ENCODE results near the gene ANP32B.
"Not testable (repeated sequence)": the region's sequence is repeated elsewhere in the genome, so short reads cannot be mapped to it uniquely, and the experiment has no call there.

ANP32B gene

DNA sequence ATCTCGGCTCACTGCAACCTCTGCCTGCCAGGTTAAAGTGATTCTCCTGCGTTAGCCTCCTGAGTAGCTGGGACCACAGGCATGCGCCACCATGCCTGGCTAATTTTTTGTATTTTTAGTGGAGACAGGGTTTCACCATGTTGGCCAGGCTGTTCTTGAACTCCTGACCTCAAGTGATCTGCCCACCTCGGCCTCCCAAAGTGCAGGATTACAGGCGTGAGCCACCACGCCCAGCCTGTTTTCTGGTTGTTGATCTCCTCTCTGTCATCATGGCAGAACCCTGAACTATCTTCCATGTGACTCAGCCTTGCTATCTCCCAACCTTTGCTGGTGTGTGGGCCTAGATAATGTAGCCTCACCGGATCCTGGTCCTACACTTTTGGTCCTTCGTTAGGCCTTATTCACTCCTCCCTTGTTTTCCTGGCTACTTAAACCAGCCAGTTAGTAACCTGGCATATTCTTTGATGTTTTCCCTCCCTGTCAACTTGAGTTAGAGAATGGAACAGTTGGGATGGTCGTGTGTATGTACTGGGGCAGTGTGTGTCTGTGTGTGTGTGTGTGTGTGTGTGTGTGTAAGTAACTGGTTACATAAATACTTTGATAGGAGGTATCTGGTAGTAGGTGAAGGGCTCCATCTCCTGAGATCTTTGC lies 22.3 kb upstream of the ANP32B start:
- not testable (repeated sequence) for H3K9ac ChIP-seq (ENCODE audit: low read length); H3K4me3 ChIP-seq (ENCODE audit: low read length); H3K56ac ChIP-seq (ENCODE audit: low read length); H2BK15ac ChIP-seq (replicated peaks; ENCODE audit: low read depth); H3K27ac ChIP-seq (ENCODE audit: low read depth, low read length); H3K23ac ChIP-seq (ENCODE audit: low read length); H2BK120ac ChIP-seq (ENCODE audit: low read depth, low read length); H3K4me1 ChIP-seq (ENCODE audit: control insufficient read depth, low read depth, low read length); H3K36me3 ChIP-seq (ENCODE audit: control insufficient read depth, insufficient read depth, low read length); H3K4me2 ChIP-seq (ENCODE audit: low read length); H3K79me2 ChIP-seq (ENCODE audit: control insufficient read depth, insufficient read depth, low read length); H2BK5ac ChIP-seq (ENCODE audit: low read length); H4K5ac ChIP-seq (ENCODE audit: low read length); H3K18ac ChIP-seq (ENCODE audit: low read length); H3K27me3 ChIP-seq (ENCODE audit: insufficient read depth, low read length, poor library complexity); H4K8ac ChIP-seq (ENCODE audit: low read depth, low read length); DNase-seq; H3K4ac ChIP-seq (ENCODE audit: low read depth, low read length); H2AK5ac ChIP-seq (ENCODE audit: low read length); H3K79me1 ChIP-seq (ENCODE audit: low read length)
- no CpG with 5 or more reads among the region's 9 CpGs for WGBS (ENCODE audit: extremely low coverage, insufficient coverage, low lambda C conversion rate)

DNA sequence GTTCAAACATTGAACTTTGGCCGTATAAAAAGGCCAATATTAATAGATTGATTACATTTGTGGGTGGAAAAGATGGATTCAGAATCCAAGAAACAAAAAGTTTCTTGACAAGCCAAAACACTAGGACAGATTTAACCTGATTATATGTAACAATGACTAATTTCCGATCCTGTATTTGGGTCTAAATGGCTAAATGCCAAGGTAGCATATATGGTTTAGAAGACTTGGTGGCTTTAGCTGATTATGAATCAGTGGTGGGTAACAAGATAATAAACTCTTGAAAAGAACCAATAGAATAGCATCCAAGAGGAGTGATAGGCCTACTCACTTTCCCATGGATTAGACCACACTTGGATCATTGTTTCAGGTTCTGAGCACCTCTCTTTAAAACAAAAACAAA lies 21.8 kb upstream of the ANP32B start:
- Histone ChIP-seq H2BK5ac (ENCODE audit: low read length) (no peak overlapping the region), H3K79me2 (ENCODE audit: control insufficient read depth, insufficient read depth, low read length) (no peaks in the 10 kb centered on the region), H3K18ac (ENCODE audit: low read length) (no peak overlapping the region), H3K4me3 (ENCODE audit: low read length) (no peak overlapping the region), H3K79me1 (ENCODE audit: low read length) (no peaks in the 10 kb centered on the region), H3K9ac (ENCODE audit: low read length) (no peak overlapping the region), H3K56ac (ENCODE audit: low read length) (no peak overlapping the region), H3K23ac (ENCODE audit: low read length) (no peak overlapping the region), H2BK15ac (replicated peaks; ENCODE audit: low read depth) (no peak overlapping the region), H3K36me3 (ENCODE audit: control insufficient read depth, insufficient read depth, low read length) (no peaks in the 10 kb centered on the region), H4K5ac (ENCODE audit: low read length) (no peak overlapping the region), H2AK5ac (ENCODE audit: low read length) (no peak overlapping the region), H3K4me2 (ENCODE audit: low read length) (no peak overlapping the region), H4K8ac (ENCODE audit: low read depth, low read length) (no peak overlapping the region), H2BK120ac (ENCODE audit: low read depth, low read length) (no peak overlapping the region), H3K27ac (ENCODE audit: low read depth, low read length) (no peak overlapping the region), H3K4ac (ENCODE audit: low read depth, low read length) (no peak overlapping the region), H3K27me3 (ENCODE audit: insufficient read depth, low read length, poor library complexity) (no peaks in the 10 kb centered on the region), H3K4me1 (ENCODE audit: control insufficient read depth, low read depth, low read length) (no peaks in the 10 kb centered on the region)
- WGBS (ENCODE audit: extremely low coverage, insufficient coverage, low lambda C conversion rate) = no CpG with 5 or more reads among the region's 2 CpGs
- DNase-seq = no peak

DNA sequence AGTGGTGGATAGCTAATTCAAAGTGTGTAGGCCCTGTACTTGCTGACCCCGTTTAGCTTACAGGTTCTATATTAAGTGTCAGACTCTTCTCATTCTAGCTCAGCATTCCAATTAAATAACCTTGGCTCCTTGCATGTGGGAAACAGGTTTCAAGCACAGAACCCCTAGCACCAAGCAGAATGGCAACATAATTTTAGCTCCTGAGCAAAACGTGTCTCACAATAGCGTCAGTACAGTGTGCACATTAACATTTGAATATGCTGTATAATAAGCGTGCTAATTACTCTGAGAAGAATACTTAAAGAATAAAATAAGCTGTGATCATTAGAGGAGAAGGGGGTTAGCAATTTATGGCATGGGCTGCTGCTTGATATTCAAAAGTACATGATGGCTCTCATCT lies 21.0 kb upstream of the ANP32B start:
- Histone ChIP-seq H4K8ac (ENCODE audit: low read depth, low read length) (no peak overlapping the region), H3K23ac (ENCODE audit: low read length) (no peak overlapping the region), H3K9ac (ENCODE audit: low read length) (no peak overlapping the region), H3K18ac (ENCODE audit: low read length) (no peak overlapping the region), H3K27me3 (ENCODE audit: insufficient read depth, low read length, poor library complexity) (no peaks in the 10 kb centered on the region), H3K4me2 (ENCODE audit: low read length) (no peak overlapping the region), H3K4me1 (ENCODE audit: control insufficient read depth, low read depth, low read length) (no peaks in the 10 kb centered on the region), H3K4me3 (ENCODE audit: low read length) (no peak overlapping the region), H2BK5ac (ENCODE audit: low read length) (no peak overlapping the region), H4K5ac (ENCODE audit: low read length) (no peak overlapping the region), H3K36me3 (ENCODE audit: control insufficient read depth, insufficient read depth, low read length) (no peaks in the 10 kb centered on the region), H3K27ac (ENCODE audit: low read depth, low read length) (no peak overlapping the region), H3K4ac (ENCODE audit: low read depth, low read length) (no peak overlapping the region), H3K79me2 (ENCODE audit: control insufficient read depth, insufficient read depth, low read length) (no peaks in the 10 kb centered on the region), H2BK15ac (replicated peaks; ENCODE audit: low read depth) (no peak overlapping the region), H3K79me1 (ENCODE audit: low read length) (no peaks in the 10 kb centered on the region), H2BK120ac (ENCODE audit: low read depth, low read length) (no peak overlapping the region), H3K56ac (ENCODE audit: low read length) (no peak overlapping the region), H2AK5ac (ENCODE audit: low read length) (no peak overlapping the region)
- no peak for DNase-seq
- WGBS (ENCODE audit: extremely low coverage, insufficient coverage, low lambda C conversion rate) = no CpG with 5 or more reads among the region's 4 CpGs

- H4K5ac ChIP-seq (ENCODE audit: low read length) = no peak overlapping the region
- WGBS (ENCODE audit: extremely low coverage, insufficient coverage, low lambda C conversion rate) = no CpG with 5 or more reads among the region's 5 CpGs
- no peak overlapping the region for H3K4ac ChIP-seq (ENCODE audit: low read depth, low read length)
- no peak overlapping the region for H4K8ac ChIP-seq (ENCODE audit: low read depth, low read length)
- no peaks in the 10 kb centered on the region for H3K36me3 ChIP-seq (ENCODE audit: control insufficient read depth, insufficient read depth, low read length)
- no peak overlapping the region for H2BK15ac ChIP-seq (replicated peaks; ENCODE audit: low read depth)
- H3K9ac ChIP-seq (ENCODE audit: low read length) = no peak overlapping the region
- no peaks in the 10 kb centered on the region for H3K27me3 ChIP-seq (ENCODE audit: insufficient read depth, low read length, poor library complexity)
- H3K18ac ChIP-seq (ENCODE audit: low read length) = no peak overlapping the region
- no peak for DNase-seq
- no peaks in the 10 kb centered on the region for H3K79me1 ChIP-seq (ENCODE audit: low read length)
- H3K79me2 ChIP-seq (ENCODE audit: control insufficient read depth, insufficient read depth, low read length) = no peaks in the 10 kb centered on the region
- H2AK5ac ChIP-seq (ENCODE audit: low read length) = no peak overlapping the region
- H3K23ac ChIP-seq (ENCODE audit: low read length) = no peak overlapping the region
- no peak overlapping the region for H3K4me2 ChIP-seq (ENCODE audit: low read length)
- H2BK120ac ChIP-seq (ENCODE audit: low read depth, low read length) = no peak overlapping the region
- no peak overlapping the region for H3K56ac ChIP-seq (ENCODE audit: low read length)
- H3K27ac ChIP-seq (ENCODE audit: low read depth, low read length) = no peak overlapping the region
- H3K4me1 ChIP-seq (ENCODE audit: control insufficient read depth, low read depth, low read length) = no peaks in the 10 kb centered on the region
- H3K4me3 ChIP-seq (ENCODE audit: low read length) = no peak overlapping the region
- H2BK5ac ChIP-seq (ENCODE audit: low read length) = no peak overlapping the region
Observed at GRCh38 chr9:97962575-97962974, 20.6 kb upstream of the ANP32B start.

DNA sequence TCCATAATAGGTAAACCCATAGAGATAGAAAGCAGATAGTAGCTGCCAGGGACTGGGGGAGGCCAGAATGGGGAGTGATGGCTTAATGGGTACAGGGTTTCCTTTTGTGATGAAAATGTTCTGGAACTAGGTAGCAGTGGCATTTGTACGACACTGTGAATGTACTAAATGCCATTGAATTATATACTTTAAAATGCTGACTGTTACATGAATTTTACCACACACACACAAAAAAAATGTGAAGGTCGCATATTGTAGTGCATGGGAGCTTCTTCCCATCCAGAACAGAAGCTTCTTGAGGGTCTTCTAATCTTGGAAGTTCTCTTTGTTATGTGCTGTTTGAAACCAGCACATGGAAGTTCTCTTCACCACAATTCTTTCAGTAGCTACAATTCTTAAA lies 19.9 kb upstream of the ANP32B start:
- H3K23ac ChIP-seq (ENCODE audit: low read length) = no peak overlapping the region
- H3K4me3 ChIP-seq (ENCODE audit: low read length) = no peak overlapping the region
- H3K79me2 ChIP-seq (ENCODE audit: control insufficient read depth, insufficient read depth, low read length) = no peaks in the 10 kb centered on the region
- no peak overlapping the region for H3K9ac ChIP-seq (ENCODE audit: low read length)
- DNase-seq = no peak
- H2BK120ac ChIP-seq (ENCODE audit: low read depth, low read length) = no peak overlapping the region
- no peak overlapping the region for H2BK15ac ChIP-seq (replicated peaks; ENCODE audit: low read depth)
- H3K27ac ChIP-seq (ENCODE audit: low read depth, low read length) = no peak overlapping the region
- no peak overlapping the region for H3K4ac ChIP-seq (ENCODE audit: low read depth, low read length)
- no peaks in the 10 kb centered on the region for H3K36me3 ChIP-seq (ENCODE audit: control insufficient read depth, insufficient read depth, low read length)
- no peak overlapping the region for H3K4me2 ChIP-seq (ENCODE audit: low read length)
- H2AK5ac ChIP-seq (ENCODE audit: low read length) = no peak overlapping the region
- no peak overlapping the region for H3K18ac ChIP-seq (ENCODE audit: low read length)
- H3K79me1 ChIP-seq (ENCODE audit: low read length) = no peaks in the 10 kb centered on the region
- no peak overlapping the region for H3K56ac ChIP-seq (ENCODE audit: low read length)
- no peak overlapping the region for H4K5ac ChIP-seq (ENCODE audit: low read length)
- H3K27me3 ChIP-seq (ENCODE audit: insufficient read depth, low read length, poor library complexity) = no peaks in the 10 kb centered on the region
- H2BK5ac ChIP-seq (ENCODE audit: low read length) = no peak overlapping the region
- no peak overlapping the region for H4K8ac ChIP-seq (ENCODE audit: low read depth, low read length)
- no CpG with 5 or more reads among the region's 2 CpGs for WGBS (ENCODE audit: extremely low coverage, insufficient coverage, low lambda C conversion rate)
- H3K4me1 ChIP-seq (ENCODE audit: control insufficient read depth, low read depth, low read length) = no peaks in the 10 kb centered on the region

DNA sequence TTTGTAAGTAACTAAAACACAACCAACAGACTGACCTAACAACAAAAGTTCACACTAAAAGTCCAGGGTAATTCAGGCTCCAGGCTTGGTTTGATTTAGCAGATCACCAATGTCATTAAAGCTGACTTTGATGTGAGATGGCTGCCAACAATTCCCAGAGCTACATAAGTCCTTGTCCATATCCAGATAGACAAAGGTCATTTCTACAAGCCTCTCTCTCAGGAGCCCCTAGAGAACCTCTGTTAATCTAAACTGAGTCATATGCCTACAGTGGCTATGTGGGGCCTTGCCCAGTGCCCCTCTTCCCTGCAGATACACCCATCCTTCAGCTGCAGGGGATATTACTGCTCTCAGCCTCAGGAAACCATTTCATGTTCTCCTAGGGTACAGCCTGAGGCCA lies 18.2 kb upstream of the ANP32B start:
- H3K18ac ChIP-seq (ENCODE audit: low read length) = no peak overlapping the region
- H3K27ac ChIP-seq (ENCODE audit: low read depth, low read length) = no peak overlapping the region
- H3K4me1 ChIP-seq (ENCODE audit: control insufficient read depth, low read depth, low read length) = no peaks in the 10 kb centered on the region
- no peaks in the 10 kb centered on the region for H3K79me2 ChIP-seq (ENCODE audit: control insufficient read depth, insufficient read depth, low read length)
- no peaks in the 10 kb centered on the region for H3K27me3 ChIP-seq (ENCODE audit: insufficient read depth, low read length, poor library complexity)
- H3K56ac ChIP-seq (ENCODE audit: low read length) = no peak overlapping the region
- no peak overlapping the region for H2AK5ac ChIP-seq (ENCODE audit: low read length)
- no peak overlapping the region for H3K4me3 ChIP-seq (ENCODE audit: low read length)
- no peak for DNase-seq
- no peak overlapping the region for H4K5ac ChIP-seq (ENCODE audit: low read length)
- H2BK120ac ChIP-seq (ENCODE audit: low read depth, low read length) = no peak overlapping the region
- H2BK15ac ChIP-seq (replicated peaks; ENCODE audit: low read depth) = no peak overlapping the region
- no peak overlapping the region for H2BK5ac ChIP-seq (ENCODE audit: low read length)
- no peak overlapping the region for H3K4me2 ChIP-seq (ENCODE audit: low read length)
- no peak overlapping the region for H3K23ac ChIP-seq (ENCODE audit: low read length)
- no peak overlapping the region for H4K8ac ChIP-seq (ENCODE audit: low read depth, low read length)
- H3K9ac ChIP-seq (ENCODE audit: low read length) = no peak overlapping the region
- H3K4ac ChIP-seq (ENCODE audit: low read depth, low read length) = no peak overlapping the region
- H3K36me3 ChIP-seq (ENCODE audit: control insufficient read depth, insufficient read depth, low read length) = no peaks in the 10 kb centered on the region
- H3K79me1 ChIP-seq (ENCODE audit: low read length) = no peaks in the 10 kb centered on the region
